B cell (primary cell): ENCODE measurements around the gene SLC13A4. TPM values are rescaled to one million over a fixed set of nuclear protein-coding genes. Genes with fewer than 3 reads are reported as not detected.
"Not testable (repeated sequence)": the region's sequence is repeated elsewhere in the genome, so short reads cannot be mapped to it uniquely, and the experiment has no call there.

ENCODE experiments used
- ATAC-seq: fragments of 200-7000 bp; cut with Tn5 transposase; one replicate; pipeline ENCODE4 v1.10.0; 2021; ENCODE audit warnings: low read depth, mild to moderate bottlenecking, moderate number of reproducible peaks, moderate library complexity
- CTCF ChIA-PET: fragments of 350-600 bp; sonication (Branson Sonifier 250); formaldehyde crosslinking; loops from one replicate; lab custom pipeline; 2021; ENCODE audit warnings: antibody characterized with exemption, inconsistent platforms; lab: Charles Lee
- POLR2A ChIA-PET: fragments of 350-600 bp; sonication (Branson Sonifier 250); formaldehyde crosslinking; loops from one replicate; lab custom pipeline; 2021; ENCODE audit warnings: antibody characterized with exemption; lab: Charles Lee
- DNase-seq: peaks from one replicate; pipeline ENCODE4 v3.0.0; 2013
- H2AFZ ChIP-seq: 2 replicates; pipeline ENCODE4 v1.6.1; 2012; ENCODE audit warnings: mild to moderate bottlenecking, low read depth, low read length; ENCODE audit not compliant: insufficient read depth, poor library complexity, severe bottlenecking
- H3K27ac ChIP-seq, 2 donors: 1 replicate in 1 of 2; 2 replicates in 1 of 2; pipeline ENCODE4 v1.5.1; 2012 to 2013; ENCODE audit warnings: low read length in 2 of 2, mild to moderate bottlenecking in 2 of 2, moderate library complexity in 1 of 2
- H3K27me3 ChIP-seq, 4 experiments: fragments of 200-600 bp in 1 of 4; sonication (generic) in 1 of 4; replicated peaks in 1 of 4; 1 replicate in 2 of 4; 2 replicates in 2 of 4; pipeline versions ENCODE4 v1.6.1 to v1.7.0; 2013 to 2016; ENCODE audit warnings: low read length in 3 of 4, mild to moderate bottlenecking in 2 of 4, mixed read lengths in 1 of 4, moderate library complexity in 1 of 4; ENCODE audit not compliant: insufficient read depth in 4 of 4, control insufficient read depth in 3 of 4; ENCODE audit errors: control extremely low read depth in 1 of 4
- H3K36me3 ChIP-seq, 2 experiments: replicated peaks in 1 of 2; 1 replicate in 1 of 2; 2 replicates in 1 of 2; pipeline versions ENCODE4 v1.6.1 to v1.7.1; 2013; ENCODE audit warnings: low read length in 1 of 2; ENCODE audit not compliant: insufficient read depth in 2 of 2, control insufficient read depth in 1 of 2; ENCODE audit errors: control extremely low read depth in 1 of 2, extremely low read depth in 1 of 2
- H3K4me1 ChIP-seq, 2 donors: fragments of 200-600 bp in 1 of 2; sonication (generic) in 1 of 2; 1 replicate in 1 of 2; 2 replicates in 1 of 2; pipeline versions ENCODE4 v1.5.1 to v1.6.1; 2013 to 2017; ENCODE audit warnings: low read length in 2 of 2; ENCODE audit not compliant: control insufficient read depth in 2 of 2, insufficient read depth in 2 of 2
- H3K4me2 ChIP-seq: replicated peaks from 2 replicates; pipeline ENCODE3; 2012; ENCODE audit warnings: mild to moderate bottlenecking, low read depth, low read length; ENCODE audit not compliant: poor library complexity, severe bottlenecking
- H3K4me3 ChIP-seq, 5 experiments: fragments of 200-600 bp in 1 of 5; sonication (generic) in 1 of 5; 1 replicate in 3 of 5; 2 replicates in 2 of 5; pipeline versions ENCODE4 v1.5.1 to v1.7.0; 2011 to 2016; ENCODE audit warnings: low read length in 4 of 5, mild to moderate bottlenecking in 4 of 5, low read depth in 2 of 5, control low read depth in 1 of 5, moderate library complexity in 1 of 5; ENCODE audit not compliant: insufficient read depth in 1 of 5; ENCODE audit errors: control extremely low read depth in 1 of 5, extremely low read depth in 1 of 5
- H3K79me2 ChIP-seq: fragments of 200-600 bp; sonication (generic); one replicate; pipeline ENCODE4 v1.6.0; 2016; ENCODE audit warnings: low read length; ENCODE audit not compliant: control insufficient read depth, insufficient read depth
- H3K9ac ChIP-seq: fragments of 200-600 bp; sonication (generic); 2 replicates; pipeline ENCODE4 v1.6.1; 2017; ENCODE audit warnings: mild to moderate bottlenecking, low read length, moderate library complexity
- H3K9me3 ChIP-seq, 3 donors: one replicate each; pipeline versions ENCODE4 v1.6.1 to v1.7.1; 2013; ENCODE audit warnings: low read length in 2 of 3; ENCODE audit not compliant: control insufficient read depth in 2 of 3, insufficient read depth in 1 of 3; ENCODE audit errors: control extremely low read depth in 1 of 3
- H4K20me1 ChIP-seq: 2 replicates; pipeline ENCODE4 v1.6.0; 2012; ENCODE audit warnings: mild to moderate bottlenecking, low read length; ENCODE audit not compliant: insufficient read depth, control insufficient read depth, poor library complexity, severe bottlenecking
- H3K27ac Mint-ChIP-seq: one replicate; pipeline ENCODE4 v1.8.0; 2021; ENCODE audit warnings: mixed read lengths
- H3K27me3 Mint-ChIP-seq: one replicate; pipeline ENCODE4 v1.8.0; 2021; ENCODE audit warnings: mixed read lengths
- H3K4me1 Mint-ChIP-seq: one replicate; pipeline ENCODE4 v1.8.0; 2021; ENCODE audit warnings: mixed read lengths
- H3K4me3 Mint-ChIP-seq: one replicate; pipeline ENCODE4 v1.8.0; 2021; ENCODE audit warnings: mixed read lengths
- H3K9me3 Mint-ChIP-seq: one replicate; pipeline ENCODE4 v1.8.0; 2022; ENCODE audit warnings: mixed read lengths; ENCODE audit not compliant: insufficient read depth
- EZH2 ChIP-seq: IDR thresholded peaks from 2 replicates; pipeline ENCODE4 v1.6.1; 2012; ENCODE audit warnings: borderline replicate concordance, low read depth, mild to moderate bottlenecking, moderate library complexity, low read length; ENCODE audit not compliant: insufficient read depth, poor library complexity, severe bottlenecking
- WGBS: methylation state at CpG from one replicate; pipeline ENCODE4 v1.1.5; 2013; ENCODE audit warnings: missing lambda C conversion rate; ENCODE audit not compliant: insufficient coverage; 5-methylcytosine and 5-hydroxymethylcytosine counted together
- intact Hi-C: fragments of 100-400 bp; cut with micrococcal nuclease; formaldehyde crosslinking; loops from one replicate; pipeline ENCODE4 v1.10.0; 2022
- polyA plus RNA-seq: library from polyadenylated mRNA; depleted of rRNA; stranded (reverse); fragments of >200 nt; gene quantifications from 2 replicates; pipeline ENCODE4 v1.2.3, GENCODE V29; 2012
- total RNA-seq, 2 donors: library from RNA; stranded (reverse); fragments of 120-200 nt in 1 of 2; gene quantifications; 1 replicate in 1 of 2; 2 replicates in 1 of 2; pipeline versions ENCODE4 v1.2.3 to v1.2.4, GENCODE V29; 2013 to 2022
- TF ChIP-seq, protein P1 (sequence below): fragments of 200-600 bp; IDR thresholded peaks from one replicate; pipeline ENCODE4 v1.8.0; 2022; ENCODE audit warnings: antibody characterized with exemption, mild to moderate bottlenecking

The SLC13A4 gene
- total and polyA plus RNA-seq, 2 donors (not counting 1 experiment from before 2014, with no cell fraction given) = not detected

DNA sequence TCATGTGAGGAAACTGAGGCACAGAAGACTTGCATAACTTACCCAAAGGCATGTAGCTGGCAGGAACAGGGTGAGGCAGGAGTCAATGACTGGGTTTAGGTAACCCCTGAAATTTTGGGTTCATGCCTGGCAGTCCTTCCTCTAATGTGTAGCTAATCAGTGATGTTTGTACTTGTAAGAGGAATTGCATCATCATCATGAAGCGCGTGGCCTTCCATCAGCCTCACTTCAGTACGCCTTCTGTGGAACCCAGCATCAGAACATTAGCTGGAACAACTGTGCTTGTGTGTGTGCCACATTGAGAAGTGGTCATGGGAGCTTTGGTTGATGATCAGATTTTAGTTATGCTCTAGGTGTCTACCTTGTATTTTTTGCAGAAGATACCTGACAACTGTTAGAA, 83.8 kb downstream of the SLC13A4 start:
- TF ChIP-seq, protein P1, sequence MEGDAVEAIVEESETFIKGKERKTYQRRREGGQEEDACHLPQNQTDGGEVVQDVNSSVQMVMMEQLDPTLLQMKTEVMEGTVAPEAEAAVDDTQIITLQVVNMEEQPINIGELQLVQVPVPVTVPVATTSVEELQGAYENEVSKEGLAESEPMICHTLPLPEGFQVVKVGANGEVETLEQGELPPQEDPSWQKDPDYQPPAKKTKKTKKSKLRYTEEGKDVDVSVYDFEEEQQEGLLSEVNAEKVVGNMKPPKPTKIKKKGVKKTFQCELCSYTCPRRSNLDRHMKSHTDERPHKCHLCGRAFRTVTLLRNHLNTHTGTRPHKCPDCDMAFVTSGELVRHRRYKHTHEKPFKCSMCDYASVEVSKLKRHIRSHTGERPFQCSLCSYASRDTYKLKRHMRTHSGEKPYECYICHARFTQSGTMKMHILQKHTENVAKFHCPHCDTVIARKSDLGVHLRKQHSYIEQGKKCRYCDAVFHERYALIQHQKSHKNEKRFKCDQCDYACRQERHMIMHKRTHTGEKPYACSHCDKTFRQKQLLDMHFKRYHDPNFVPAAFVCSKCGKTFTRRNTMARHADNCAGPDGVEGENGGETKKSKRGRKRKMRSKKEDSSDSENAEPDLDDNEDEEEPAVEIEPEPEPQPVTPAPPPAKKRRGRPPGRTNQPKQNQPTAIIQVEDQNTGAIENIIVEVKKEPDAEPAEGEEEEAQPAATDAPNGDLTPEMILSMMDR = no peak
- no peak for TF ChIP-seq EZH2
- ChIA-PET CTCF (interaction anchor here (1.0 to 7.3 kb wide), 15 partner anchors 11 to 414 kb away, joined by 3 to 109 read pairs (median 7); partner anchors contain the start of gene STMP1), POLR2A (no interaction called here)
- Mint-ChIP-seq H3K4me1 (no peaks in the 10 kb centered on the region), H3K9me3 (no peaks in the 10 kb centered on the region), H3K4me3 (no peak overlapping the region), H3K27me3 (no peaks in the 10 kb centered on the region), H3K27ac (no peak overlapping the region)
- Histone ChIP-seq H3K9me3 (peaks cover 0 to 4% (median 0%) of the 10 kb centered on the region in 3 donors), H3K27me3 (no peaks in the 10 kb centered on the region), H4K20me1 (no peaks in the 10 kb centered on the region), H3K36me3 (peaks cover 8 to 62% of the 10 kb centered on the region in 2 experiments), H3K9ac (no peak overlapping the region), H3K4me2 (no peak overlapping the region), H3K4me3 (no peak overlapping the region), H3K79me2 (no peaks in the 10 kb centered on the region), H3K27ac (no peak overlapping the region), H2AFZ (no peak overlapping the region), H3K4me1 (no peaks in the 10 kb centered on the region)
- no peak for DNase-seq
- no peak for ATAC-seq
- intact Hi-C loops = no loop called here
- whole genome bisulfite sequencing = 75% methylated on average over 3 of the region's 3 CpGs

DNA sequence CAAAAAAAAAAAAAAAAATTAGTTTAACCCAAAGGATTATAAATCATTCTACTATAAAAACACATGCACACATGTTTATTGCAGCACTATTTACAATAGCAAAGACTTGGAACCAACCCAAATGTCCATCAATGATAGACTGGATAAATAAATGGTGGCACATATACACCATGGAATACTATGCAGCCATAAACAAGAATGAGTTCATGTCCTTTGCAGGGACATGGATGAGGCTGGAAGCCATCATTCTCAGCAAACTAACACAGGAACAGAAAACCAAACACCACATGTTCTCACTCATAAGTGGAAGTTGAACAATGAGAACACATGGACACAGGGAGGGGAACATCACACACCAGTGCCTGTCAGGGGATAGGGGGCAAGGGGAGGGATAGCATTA, 88.3 kb downstream of the SLC13A4 start:
- H2AFZ ChIP-seq, H3K79me2 ChIP-seq, H3K9ac ChIP-seq, CTCF ChIA-PET, H3K27me3 ChIP-seq, DNase-seq, H3K4me1 ChIP-seq, H3K9me3 Mint-ChIP-seq, H3K4me1 Mint-ChIP-seq, H3K4me2 ChIP-seq, H3K27ac Mint-ChIP-seq, intact Hi-C loops, H3K27ac ChIP-seq, H3K4me3 Mint-ChIP-seq, ATAC-seq, H3K4me3 ChIP-seq, POLR2A ChIA-PET, H3K27me3 Mint-ChIP-seq, H3K9me3 ChIP-seq, H4K20me1 ChIP-seq: not testable (repeated sequence)
- H3K36me3 ChIP-seq = peaks cover 3 to 65% of the 10 kb centered on the region in 2 experiments
